Aorta (tissue), 5 donors: ENCODE measurements around the gene MUSTN1. TPM values are rescaled to one million over a fixed set of nuclear protein-coding genes. Genes with fewer than 3 reads are reported as not detected.
A peak's percentile ranks its signal among the peaks of the same experiment; 100 is the strongest.

Experiments
- ATAC-seq: fragments of 200-7000 bp; cut with Tn5 transposase; one replicate; pipeline ENCODE4 v1.9.1; 2022; ENCODE audit warnings: moderate library complexity; ENCODE audit not compliant: low FRiP score
- DNase-seq, 2 donors: peaks; one replicate each; pipeline ENCODE4 v3.0.0-alpha.2; 2020
- H3K27ac ChIP-seq, 2 donors: one replicate each; pipeline ENCODE4 v1.5.1; 2013; ENCODE audit warnings: low read length in 2 of 2, mild to moderate bottlenecking in 2 of 2, moderate library complexity in 2 of 2, control low read depth in 1 of 2, inconsistent platforms in 1 of 2, low read depth in 1 of 2
- H3K27me3 ChIP-seq, 2 donors: one replicate each; pipeline ENCODE4 v1.6.1; 2013; ENCODE audit warnings: control low read depth in 1 of 2, low read length in 1 of 2, mild to moderate bottlenecking in 1 of 2, moderate library complexity in 1 of 2; ENCODE audit not compliant: insufficient read depth in 2 of 2, control insufficient read depth in 1 of 2
- H3K36me3 ChIP-seq, 2 donors: one replicate each; pipeline ENCODE4 v1.6.1; 2013; ENCODE audit warnings: control low read depth in 1 of 2, low read length in 1 of 2, mild to moderate bottlenecking in 1 of 2; ENCODE audit not compliant: insufficient read depth in 2 of 2, control insufficient read depth in 1 of 2
- H3K4me1 ChIP-seq, 2 donors: one replicate each; pipeline ENCODE4 v1.6.1; 2013; ENCODE audit warnings: low read length in 2 of 2, control low read depth in 1 of 2, mild to moderate bottlenecking in 1 of 2, moderate library complexity in 1 of 2; ENCODE audit not compliant: insufficient read depth in 2 of 2, control insufficient read depth in 1 of 2
- H3K4me3 ChIP-seq, 2 donors: one replicate each; pipeline ENCODE4 v1.5.1; 2013; ENCODE audit warnings: low read length in 2 of 2, control low read depth in 1 of 2, mild to moderate bottlenecking in 1 of 2
- H3K9me3 ChIP-seq: one replicate; pipeline ENCODE4 v1.6.1; 2013; ENCODE audit warnings: mild to moderate bottlenecking, low read length; ENCODE audit not compliant: control insufficient read depth
- WGBS, 2 donors: extraction: QIAGEN DNeasy Blood & Tissue Kit; methylation state at CpG; one replicate each; pipeline ENCODE4 v1.1.7; 2013; 5-methylcytosine and 5-hydroxymethylcytosine counted together
- intact Hi-C, 2 donors: fragments of 100-400 bp; cut with DNase I; formaldehyde crosslinking; loops; one replicate each; pipeline versions ENCODE4 v1.14.2 to v1.15.0; 2022
- polyA plus RNA-seq, 2 donors: library from polyadenylated mRNA; stranded (reverse); fragments of 200-250 nt; gene quantifications; one replicate each; pipeline ENCODE4 v1.2.3, GENCODE V29; 2013
- total RNA-seq, 2 donors: library from RNA; stranded (reverse); fragmentation: NEBNext Ultra II Directional; extraction: Animal tissue kit (Norgen Biotek cat#: 25700); gene quantifications; one replicate each; pipeline ENCODE4 v1.2.1, GENCODE V29; 2021
- donor health status: healthy with polysubstance abuse.
- donor health status: Bipolar disorder and iron deficiency.
- donor health status: DM: no; HTN: no; CAD: no.
- donor health status: DM: no; HTN: no; CAD: no.
- donor health status: DM: yes; HTN: yes; CAD: no.

The MUSTN1 gene
- total and polyA plus RNA-seq, 4 donors: 29.7 to 474 (median 71.7) TPM

DNA sequence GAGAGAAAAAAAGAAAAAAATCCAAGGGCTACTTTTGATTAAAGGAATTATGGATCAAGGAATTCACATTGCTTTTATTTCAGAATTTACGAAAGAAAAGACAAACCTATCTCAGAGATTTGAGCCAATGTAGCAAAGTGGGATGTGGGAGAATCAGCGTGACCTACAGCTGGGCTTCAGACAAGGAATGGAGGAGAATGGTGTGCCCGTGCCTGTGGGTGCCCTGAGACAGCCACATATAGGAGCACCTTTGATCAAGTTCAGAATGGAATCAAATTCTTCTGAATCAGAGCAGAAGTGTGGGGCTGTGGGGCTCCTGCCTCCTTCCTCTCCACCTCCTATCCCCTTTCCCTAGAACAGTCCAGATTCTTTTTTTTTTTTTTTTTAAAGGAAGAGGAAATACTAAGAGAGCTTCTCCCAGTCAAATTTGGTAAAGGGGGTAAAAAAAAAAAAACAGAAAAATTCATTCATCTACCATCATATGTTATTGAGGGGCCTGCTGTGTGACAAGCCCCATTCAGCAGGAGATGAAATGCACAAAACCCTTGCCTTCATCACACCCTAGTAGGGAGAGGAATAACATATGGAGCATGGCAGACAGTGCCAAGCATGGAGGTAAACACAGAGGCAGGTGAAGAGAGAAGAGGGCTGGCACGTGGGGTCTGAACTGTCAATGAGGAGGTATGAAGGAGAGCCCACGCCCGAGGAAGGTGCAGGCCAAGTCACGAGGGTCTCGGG, 25.0 kb upstream of the MUSTN1 start:
- ATAC-seq (no peak), DNase-seq (no peak)
- Histone ChIP-seq H3K27ac (no peak overlapping the region), H3K4me3 (no peak overlapping the region), H3K36me3 (no peaks in the 10 kb centered on the region), H3K4me1 (no peaks in the 10 kb centered on the region), H3K9me3 (no peaks in the 10 kb centered on the region), H3K27me3 (no peaks in the 10 kb centered on the region)
- 82 to 86% methylated on average over 8 of the region's 8 CpGs for WGBS, 2 donors
- intact Hi-C loops: loop anchor here in 1 of 2 donors (10.0 kb wide), 1 partner anchor 75 kb away; no protein-coding TSS in a partner anchor

DNA sequence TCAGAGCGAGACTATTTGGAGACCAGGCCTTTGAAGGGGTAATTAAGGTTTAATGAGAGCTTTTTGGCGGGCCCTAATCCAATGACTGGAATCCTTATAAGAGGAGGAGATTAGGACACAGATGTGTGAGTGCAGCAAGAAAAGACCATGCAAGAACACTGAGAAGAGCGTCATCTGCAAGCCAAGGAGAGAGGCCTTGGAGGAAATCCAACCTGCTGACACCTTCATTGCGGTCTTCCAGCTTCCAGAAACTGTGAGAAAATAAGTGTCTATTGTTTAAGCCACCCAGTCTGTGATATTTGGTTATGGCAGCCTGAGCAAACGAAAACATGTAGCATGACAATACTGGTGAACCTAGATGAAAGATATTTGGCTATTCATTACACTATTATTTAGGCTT, 23.0 kb upstream of the MUSTN1 start:
- Histone ChIP-seq H3K9me3 (no peaks in the 10 kb centered on the region), H3K4me1 (no peaks in the 10 kb centered on the region), H3K27ac (no peak overlapping the region), H3K27me3 (no peaks in the 10 kb centered on the region), H3K4me3 (no peak overlapping the region), H3K36me3 (no peaks in the 10 kb centered on the region)
- intact Hi-C loops: loop anchor here in 1 of 2 donors (10.0 kb wide), 1 partner anchor 77 kb away; no protein-coding TSS in a partner anchor
- DNase-seq (no peak), ATAC-seq (no peak)
- 92 to 93% methylated on average over 5 of the region's 5 CpGs for WGBS, 2 donors

DNA sequence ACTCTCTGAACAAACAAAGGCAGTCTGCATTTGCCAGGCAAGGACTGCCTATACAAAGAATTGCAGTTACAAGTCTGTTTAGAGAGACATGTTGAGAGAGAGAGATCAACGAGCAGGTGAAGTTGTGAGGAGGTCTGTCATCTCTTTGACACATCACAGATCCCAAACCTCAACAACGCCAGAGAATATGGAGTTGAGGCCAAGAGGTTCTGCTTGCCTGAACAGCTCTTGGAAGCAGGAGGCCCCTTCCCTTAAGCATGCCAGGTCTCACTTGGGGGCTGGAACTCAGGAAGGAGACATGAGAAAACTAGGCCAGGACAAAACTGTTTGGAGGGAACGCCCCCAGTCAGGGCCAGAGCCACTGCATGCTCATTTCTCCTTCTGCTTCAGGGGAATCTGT, 22.3 kb upstream of the MUSTN1 start:
- Histone ChIP-seq H3K4me1 (no peaks in the 10 kb centered on the region), H3K27ac (no peak overlapping the region), H3K9me3 (no peaks in the 10 kb centered on the region), H3K4me3 (no peak overlapping the region), H3K27me3 (no peaks in the 10 kb centered on the region), H3K36me3 (no peaks in the 10 kb centered on the region)
- no peak for ATAC-seq
- intact Hi-C loops: loop anchor here in 1 of 2 donors (10.0 kb wide), 1 partner anchor 78 kb away; no protein-coding TSS in a partner anchor
- WGBS, 2 donors: 29 to 32% methylated on average over 3 of the region's 3 CpGs
- no peak for DNase-seq

DNA sequence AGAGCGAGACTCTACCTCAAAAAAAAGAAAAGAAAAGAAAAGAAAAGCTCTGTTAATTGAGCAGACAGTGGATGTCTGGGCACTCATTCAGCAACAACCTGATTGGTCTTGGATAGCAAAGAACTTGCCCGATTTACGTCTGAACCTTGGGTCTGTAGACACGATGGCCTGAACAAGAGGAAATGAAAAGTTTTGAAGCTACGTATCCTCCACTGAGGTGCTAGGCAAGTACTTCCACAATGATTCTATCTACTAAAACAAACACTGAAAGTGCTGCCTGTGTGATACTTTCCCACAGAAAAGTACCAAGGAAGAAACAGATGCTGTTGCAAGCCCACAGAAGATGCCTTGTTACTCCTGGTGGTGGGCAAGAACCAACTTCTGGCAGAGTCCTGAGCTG, 21.8 kb upstream of the MUSTN1 start:
- WGBS, 2 donors: 31 to 45% methylated on average over 5 of the region's 5 CpGs
- Histone ChIP-seq H3K36me3 (no peaks in the 10 kb centered on the region), H3K27me3 (no peaks in the 10 kb centered on the region), H3K4me3 (no peak overlapping the region), H3K27ac (no peak overlapping the region), H3K4me1 (no peaks in the 10 kb centered on the region), H3K9me3 (no peaks in the 10 kb centered on the region)
- ATAC-seq: no peak
- intact Hi-C loops: loop anchor here in 1 of 2 donors (10.0 kb wide), 1 partner anchor 78 kb away; no protein-coding TSS in a partner anchor
- DNase-seq: no peak

DNA sequence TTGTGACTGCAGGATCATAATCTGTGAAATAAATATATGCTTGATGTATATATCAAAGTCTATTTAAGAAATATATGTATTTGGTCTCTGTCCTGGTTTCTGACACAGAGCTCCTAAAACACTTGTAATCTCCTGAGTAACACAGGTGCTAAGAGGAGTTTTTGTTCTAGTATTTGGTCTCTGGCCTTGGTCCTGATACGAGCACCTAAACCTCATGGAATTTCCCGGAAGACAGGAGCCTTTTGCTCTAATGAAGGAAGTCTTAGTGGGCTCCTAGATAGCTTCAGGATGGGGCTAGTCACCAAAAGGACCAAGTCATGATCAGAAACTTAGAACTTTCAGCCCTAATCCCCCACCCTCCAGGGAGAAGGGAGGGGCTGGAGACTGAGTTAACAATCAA, 19.2 kb upstream of the MUSTN1 start:
- Histone ChIP-seq H3K4me3 (no peak overlapping the region), H3K36me3 (peaks cover 0 to 3% of the 10 kb centered on the region in 2 donors), H3K27me3 (no peaks in the 10 kb centered on the region), H3K9me3 (no peaks in the 10 kb centered on the region), H3K4me1 (no peaks in the 10 kb centered on the region), H3K27ac (no peak overlapping the region)
- 84 to 87% methylated on average over 2 of the region's 2 CpGs for whole genome bisulfite sequencing, 2 donors
- ATAC-seq (no peak), DNase-seq (no peak)
- intact Hi-C loops: loop anchor here (5.0 to 10.0 kb wide), 3 partner anchors 81 to 218 kb away; no protein-coding TSS in a partner anchor

DNA sequence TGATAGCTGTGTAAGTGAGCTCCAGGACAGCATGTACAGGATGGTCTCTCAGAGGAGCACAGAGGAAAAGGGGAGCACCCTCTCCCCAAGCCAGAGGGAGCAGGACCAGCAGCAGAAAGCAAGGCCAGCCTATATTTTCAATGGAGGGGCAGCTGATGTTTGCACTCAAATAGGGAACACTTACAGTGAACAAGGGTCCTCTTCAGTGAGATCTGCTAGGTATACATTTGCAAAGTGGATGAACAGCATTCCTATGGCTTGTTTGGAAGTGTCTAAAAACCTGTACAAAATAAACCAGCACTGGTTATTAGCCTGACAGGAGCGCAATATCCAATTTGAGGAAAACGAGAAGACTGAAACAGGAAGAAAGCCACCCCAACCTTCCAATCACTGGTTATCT, 17.6 kb upstream of the MUSTN1 start:
- Histone ChIP-seq H3K4me1 (no peaks in the 10 kb centered on the region), H3K4me3 (no peak overlapping the region), H3K27me3 (no peaks in the 10 kb centered on the region), H3K27ac (no peak overlapping the region), H3K9me3 (no peaks in the 10 kb centered on the region), H3K36me3 (peaks cover 0 to 3% of the 10 kb centered on the region in 2 donors)
- 83% methylated on average over 2 of the region's 2 CpGs for WGBS, 2 donors
- ATAC-seq: no peak
- intact Hi-C loops: loop anchor here (5.0 to 10.0 kb wide), 3 partner anchors 82 to 220 kb away; no protein-coding TSS in a partner anchor
- no peak for DNase-seq

DNA sequence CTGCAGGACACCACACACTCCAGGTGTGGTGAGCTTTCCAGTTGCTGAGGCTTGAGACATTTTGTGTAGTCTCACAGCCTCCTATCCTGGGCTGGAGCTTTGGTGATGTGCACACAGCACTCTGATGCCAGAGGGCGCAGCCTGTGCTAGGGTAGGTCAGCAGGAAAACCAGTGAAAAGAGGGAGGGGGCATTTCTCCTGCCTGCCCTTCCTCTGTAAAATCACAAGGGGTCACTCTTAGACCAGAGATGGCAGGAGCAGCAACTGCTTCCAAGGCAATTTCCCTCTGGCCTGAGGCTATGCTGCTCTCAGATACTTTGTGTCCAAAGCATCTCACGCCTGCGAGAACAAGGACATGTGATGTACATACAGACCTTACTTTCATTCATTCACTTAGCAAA, 16.5 kb upstream of the MUSTN1 start:
- Histone ChIP-seq H3K27me3 (no peaks in the 10 kb centered on the region), H3K4me1 (no peaks in the 10 kb centered on the region), H3K36me3 (peaks cover 0 to 3% of the 10 kb centered on the region in 2 donors), H3K27ac (no peak overlapping the region), H3K4me3 (no peak overlapping the region), H3K9me3 (no peaks in the 10 kb centered on the region)
- WGBS, 2 donors: 35 to 44% methylated on average over 3 of the region's 3 CpGs
- intact Hi-C loops: loop anchor here (2.0 to 10.0 kb wide), 4 partner anchors 83 to 221 kb away; no protein-coding TSS in a partner anchor
- DNase-seq (no peak), ATAC-seq (no peak)

DNA sequence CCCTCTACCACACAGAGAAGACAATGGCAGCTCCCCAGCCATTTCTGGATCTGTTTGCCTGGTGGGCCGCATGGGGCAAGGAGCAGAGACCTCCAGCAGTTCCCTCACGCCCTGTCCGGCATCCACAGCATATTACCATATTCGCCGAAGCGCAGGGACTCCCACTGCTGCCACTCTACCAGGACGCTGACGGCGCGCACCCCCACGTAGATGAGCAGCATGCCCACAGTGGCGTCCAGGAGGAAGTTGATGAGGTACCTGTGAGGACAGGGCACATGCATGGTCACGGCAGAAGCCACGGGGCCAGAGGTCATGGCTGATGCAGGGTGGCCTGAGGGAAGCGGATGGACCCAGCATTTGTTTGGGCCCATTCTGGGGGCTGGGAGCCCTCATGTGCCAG, 14.8 kb upstream of the MUSTN1 start:
- intact Hi-C loops: loop anchor here (2.0 to 10.0 kb wide), 4 partner anchors 85 to 223 kb away; no protein-coding TSS in a partner anchor

DNA sequence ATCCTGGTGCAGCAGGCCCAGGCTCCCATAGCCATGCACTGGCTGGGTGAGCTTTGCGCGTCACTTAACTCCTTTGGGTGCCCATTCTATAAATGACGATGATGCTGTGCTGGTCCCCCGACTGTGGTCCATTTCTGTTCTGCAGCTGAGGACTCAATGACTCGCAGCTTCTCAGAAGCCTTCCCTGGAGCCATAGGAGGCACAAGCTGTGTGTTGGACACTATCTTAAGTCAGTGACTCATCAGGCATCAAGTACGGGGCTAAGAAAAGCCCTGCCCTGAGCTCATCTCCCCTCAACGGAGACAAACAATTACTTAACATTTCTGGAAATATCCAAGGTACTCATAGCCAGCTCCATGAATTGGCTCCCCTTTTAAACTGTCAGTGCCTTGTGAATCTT, 13.8 kb upstream of the MUSTN1 start:
- DNase-seq (no peak), ATAC-seq (peak; percentile 57)
- H3K36me3 ChIP-seq: peaks cover 0 to 3% of the 10 kb centered on the region in 2 donors
- no peaks in the 10 kb centered on the region for H3K27me3 ChIP-seq
- 51 to 53% methylated on average over 7 of the region's 7 CpGs for WGBS, 2 donors
- intact Hi-C loops: no loop called here
- H3K27ac ChIP-seq: no peak overlapping the region
- no peaks in the 10 kb centered on the region for H3K9me3 ChIP-seq
- H3K4me1 ChIP-seq: peaks cover 0 to 6% of the 10 kb centered on the region in 2 donors
- H3K4me3 ChIP-seq: no peak overlapping the region

More for the DNA sequence above, 14.8 kb upstream of the MUSTN1 start:
- 93 to 95% methylated on average over 15 of the region's 15 CpGs for WGBS, 2 donors
- Histone ChIP-seq H3K4me3 (no peak overlapping the region), H3K36me3 (peaks cover 0 to 3% of the 10 kb centered on the region in 2 donors), H3K27ac (no peak overlapping the region), H3K4me1 (no peaks in the 10 kb centered on the region), H3K9me3 (no peaks in the 10 kb centered on the region), H3K27me3 (no peaks in the 10 kb centered on the region)
- ATAC-seq: no peak
- no peak for DNase-seq
